GM21723 (cell line): ENCODE results near the gene UNC45B.
"Not testable (repeated sequence)": the region's sequence is repeated elsewhere in the genome, so short reads cannot be mapped to it uniquely, and the experiment has no call there.

Experiments used
- ATAC-seq: cut with Tn5 transposase; IDR thresholded peaks from one replicate; pipeline ENCODE4 v1.9.1; 2021; ENCODE audit warnings: mild to moderate bottlenecking, moderate library complexity; ENCODE audit not compliant: unreplicated experiment

Gene UNC45B

GRCh38 chr17:35170968-35171771 lies 23.6 kb downstream of the UNC45B start:
- no peak for ATAC-seq

- no peak for ATAC-seq
Measured at GRCh38 chr17:35171834-35172233, 24.2 kb downstream of the UNC45B start.

GRCh38 chr17:35172321-35172720 lies 24.7 kb downstream of the UNC45B start:
- not testable (repeated sequence) for ATAC-seq

- no peak for ATAC-seq
Measured at GRCh38 chr17:35174835-35175334, 27.3 kb downstream of the UNC45B start.

GRCh38 chr17:35175638-35176415 lies 28.2 kb downstream of the UNC45B start:
- no peak for ATAC-seq

GRCh38 chr17:35176897-35177296 lies 29.3 kb downstream of the UNC45B start:
- ATAC-seq = no peak

GRCh38 chr17:35179379-35179778 lies 31.8 kb downstream of the UNC45B start:
- not testable (repeated sequence) for ATAC-seq

- no peak for ATAC-seq
Measured at GRCh38 chr17:35183332-35183731, 35.7 kb downstream of the UNC45B start.

GRCh38 chr17:35184274-35184673 lies 36.7 kb downstream of the UNC45B start:
- no peak for ATAC-seq

- no peak for ATAC-seq
Measured at GRCh38 chr17:35185849-35186248, 38.2 kb downstream of the UNC45B start.

GRCh38 chr17:35187481-35187880 lies 39.9 kb downstream of the UNC45B start:
- ATAC-seq = no peak

GRCh38 chr17:35188111-35188510 lies 40.5 kb downstream of the UNC45B start:
- ATAC-seq = no peak

GRCh38 chr17:35189291-35189690 lies 41.7 kb downstream of the UNC45B start:
- no peak for ATAC-seq

GRCh38 chr17:35191001-35191695 lies 43.5 kb downstream of the UNC45B start:
- no peak for ATAC-seq

GRCh38 chr17:35192708-35193107 lies 45.1 kb downstream of the UNC45B start:
- ATAC-seq = no peak

- not testable (repeated sequence) for ATAC-seq
Measured at GRCh38 chr17:35194001-35194400, 46.4 kb downstream of the UNC45B start, which contains the start of gene SLC35G3. TSS of gene SLC35G3 (minus strand) at chr17:35194393. CDS start at chr17:35194307, 86 bp downstream.

- ATAC-seq = not testable (repeated sequence)
Measured at GRCh38 chr17:35195062-35195461, 47.4 kb downstream of the UNC45B start.

GRCh38 chr17:35202582-35202981 lies 55.0 kb downstream of the UNC45B start:
- not testable (repeated sequence) for ATAC-seq

- no peak for ATAC-seq
Measured at GRCh38 chr17:35210741-35211140, 63.1 kb downstream of the UNC45B start.

GRCh38 chr17:35212668-35213067 lies 65.1 kb downstream of the UNC45B start:
- ATAC-seq = no peak

- ATAC-seq = no peak
Measured at GRCh38 chr17:35213412-35213940, 65.9 kb downstream of the UNC45B start.
